ENCODE measurements around the gene EMILIN3. TPM values are rescaled to one million over a fixed set of nuclear protein-coding genes. Genes with fewer than 3 reads are reported as not detected.
A peak's percentile ranks its signal among the peaks of the same experiment; 100 is the strongest.

The EMILIN3 gene, protein sequence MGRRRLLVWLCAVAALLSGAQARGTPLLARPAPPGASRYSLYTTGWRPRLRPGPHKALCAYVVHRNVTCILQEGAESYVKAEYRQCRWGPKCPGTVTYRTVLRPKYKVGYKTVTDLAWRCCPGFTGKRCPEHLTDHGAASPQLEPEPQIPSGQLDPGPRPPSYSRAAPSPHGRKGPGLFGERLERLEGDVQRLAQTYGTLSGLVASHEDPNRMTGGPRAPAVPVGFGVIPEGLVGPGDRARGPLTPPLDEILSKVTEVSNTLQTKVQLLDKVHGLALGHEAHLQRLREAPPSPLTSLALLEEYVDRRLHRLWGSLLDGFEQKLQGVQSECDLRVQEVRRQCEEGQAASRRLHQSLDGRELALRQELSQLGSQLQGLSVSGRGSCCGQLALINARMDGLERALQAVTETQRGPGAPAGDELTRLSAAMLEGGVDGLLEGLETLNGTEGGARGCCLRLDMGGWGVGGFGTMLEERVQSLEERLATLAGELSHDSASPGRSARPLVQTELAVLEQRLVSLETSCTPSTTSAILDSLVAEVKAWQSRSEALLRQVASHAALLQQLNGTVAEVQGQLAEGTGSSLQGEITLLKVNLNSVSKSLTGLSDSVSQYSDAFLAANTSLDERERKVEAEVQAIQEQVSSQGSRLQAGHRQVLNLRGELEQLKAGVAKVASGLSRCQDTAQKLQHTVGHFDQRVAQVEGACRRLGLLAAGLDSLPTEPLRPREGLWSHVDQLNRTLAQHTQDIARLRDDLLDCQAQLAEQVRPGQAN
- total RNA-seq (not detected), polyA plus RNA-seq (under 1 TPM; 0.03 to 0.32 (median 0.07) TPM)
- long read RNA-seq, donor 1, partial matches to known transcripts, result 0 of 1 reads
- long read RNA-seq, donor 1, other reads (novel, unspliced or antisense), result 0 of 1 reads
- long read RNA-seq, donor 2, result 0 reads

- TF ChIP-seq, protein P1, sequence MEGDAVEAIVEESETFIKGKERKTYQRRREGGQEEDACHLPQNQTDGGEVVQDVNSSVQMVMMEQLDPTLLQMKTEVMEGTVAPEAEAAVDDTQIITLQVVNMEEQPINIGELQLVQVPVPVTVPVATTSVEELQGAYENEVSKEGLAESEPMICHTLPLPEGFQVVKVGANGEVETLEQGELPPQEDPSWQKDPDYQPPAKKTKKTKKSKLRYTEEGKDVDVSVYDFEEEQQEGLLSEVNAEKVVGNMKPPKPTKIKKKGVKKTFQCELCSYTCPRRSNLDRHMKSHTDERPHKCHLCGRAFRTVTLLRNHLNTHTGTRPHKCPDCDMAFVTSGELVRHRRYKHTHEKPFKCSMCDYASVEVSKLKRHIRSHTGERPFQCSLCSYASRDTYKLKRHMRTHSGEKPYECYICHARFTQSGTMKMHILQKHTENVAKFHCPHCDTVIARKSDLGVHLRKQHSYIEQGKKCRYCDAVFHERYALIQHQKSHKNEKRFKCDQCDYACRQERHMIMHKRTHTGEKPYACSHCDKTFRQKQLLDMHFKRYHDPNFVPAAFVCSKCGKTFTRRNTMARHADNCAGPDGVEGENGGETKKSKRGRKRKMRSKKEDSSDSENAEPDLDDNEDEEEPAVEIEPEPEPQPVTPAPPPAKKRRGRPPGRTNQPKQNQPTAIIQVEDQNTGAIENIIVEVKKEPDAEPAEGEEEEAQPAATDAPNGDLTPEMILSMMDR (IDR thresholded peaks at IDR 0.05 in 8 of 11, conservative IDR thresholded peaks at IDR 0.05 in 3 of 11), result no peak
- no peak for TF ChIP-seq POLR2A (IDR thresholded peaks at IDR 0.05)
- TF ChIP-seq POLR2AphosphoS5 (IDR thresholded peaks at IDR 0.05), result no peak
- Histone ChIP-seq H3K9me3 (peaks cover 0 to 16% (median 12%) of the 10 kb centered on the region in 8 donors), H3K27ac (no peak within 1 kb of the TSS), H3K4me3 (peak within 1 kb of the TSS in 4 of 8 donors; percentile 6 to 53 (median 12)), H3K36me3 (no peaks in the 10 kb centered on the region), H3K4me1 (peaks cover 0 to 17% (median 9%) of the 10 kb centered on the region in 6 donors), H3K27me3 (replicated peaks in 1 of 7) (peaks cover 0 to 72% (median 42%) of the 10 kb centered on the region in 7 donors)
- intact Hi-C loops (cut with DNase I; ENCODE audit: low total_unique reads), result no loop called here
- no peak for DNase-seq
- WGBS, 5 donors, result 5 to 22% (median 9%) methylated on average over 10 to 93 of the region's 93 CpGs
Observed at GRCh38 chr20:41366546-41367392, at the start of gene EMILIN3. Gene EMILIN3, minus strand, starts transcription at chr20:41366818. Its CDS starts 184 bp downstream, at chr20:41366634.

GRCh38 chr20:41415191-41415590 lies 48.6 kb upstream of the EMILIN3 start:
- no peaks in the 10 kb centered on the region for H3K9me3 ChIP-seq
- no peak for DNase-seq
- H3K27me3 ChIP-seq (replicated peaks in 1 of 7), result no peaks in the 10 kb centered on the region
- H3K4me1 ChIP-seq, result no peaks in the 10 kb centered on the region
- no peak overlapping the region for H3K4me3 ChIP-seq
- intact Hi-C loops (cut with DNase I; ENCODE audit: low total_unique reads), result no loop called here
- H3K36me3 ChIP-seq, result peaks cover 5 to 100% (median 87%) of the 10 kb centered on the region in 6 donors
- 88 to 97% (median 94%) methylated on average over 6 to 8 of the region's 8 CpGs for WGBS, 5 donors
- TF ChIP-seq POLR2A (IDR thresholded peaks at IDR 0.05) (no peak), POLR2AphosphoS5 (IDR thresholded peaks at IDR 0.05) (no peak)
- TF ChIP-seq, protein P1 (IDR thresholded peaks at IDR 0.05 in 8 of 11, conservative IDR thresholded peaks at IDR 0.05 in 3 of 11), result no peak
- no peak overlapping the region for H3K27ac ChIP-seq

- 83 to 91% (median 87%) methylated on average over 5 of the region's 5 CpGs for WGBS, 5 donors
- H3K36me3 ChIP-seq, result peaks cover 3 to 100% (median 82%) of the 10 kb centered on the region in 6 donors
- no peak overlapping the region for H3K27ac ChIP-seq
- H3K27me3 ChIP-seq (replicated peaks in 1 of 7), result no peaks in the 10 kb centered on the region
- TF ChIP-seq POLR2A (IDR thresholded peaks at IDR 0.05), result no peak
- no peak for TF ChIP-seq POLR2AphosphoS5 (IDR thresholded peaks at IDR 0.05)
- TF ChIP-seq, protein P1 (IDR thresholded peaks at IDR 0.05 in 8 of 11, conservative IDR thresholded peaks at IDR 0.05 in 3 of 11), result no peak
- intact Hi-C loops (cut with DNase I; ENCODE audit: low total_unique reads), result no loop called here
- no peak overlapping the region for H3K4me3 ChIP-seq
- no peak for DNase-seq
- H3K9me3 ChIP-seq, result no peaks in the 10 kb centered on the region
- peaks cover 0 to 18% (median 11%) of the 10 kb centered on the region in 6 donors for H3K4me1 ChIP-seq
Observed at GRCh38 chr20:41413169-41413568, 46.6 kb upstream of the EMILIN3 start.
